Activated B cell treated with CpG ODN at 0.5 μM for 24 hours (primary cell): ENCODE measurements around the gene SLC39A1. TPM values are rescaled to one million over a fixed set of nuclear protein-coding genes. Genes with fewer than 3 reads are reported as not detected.

ENCODE experiments used
- ATAC-seq: fragments of 200-7000 bp; cut with Tn5 transposase; one replicate; pipeline ENCODE4 v1.10.0; 2021; ENCODE audit warnings: low read depth, mild to moderate bottlenecking, moderate library complexity
- CTCF ChIA-PET: fragments of 350-600 bp; sonication (Branson Sonifier 250); formaldehyde crosslinking; loops from one replicate; lab custom pipeline; 2021; ENCODE audit warnings: antibody characterized with exemption; lab: Charles Lee
- POLR2A ChIA-PET: fragments of 350-600 bp; sonication (Branson Sonifier 250); formaldehyde crosslinking; loops from one replicate; lab custom pipeline; 2021; ENCODE audit warnings: antibody characterized with exemption; lab: Charles Lee
- DNase-seq: peaks from one replicate; pipeline ENCODE4 v3.0.0; 2022
- H3K27ac Mint-ChIP-seq: one replicate; pipeline ENCODE4 v1.8.0; 2020; ENCODE audit warnings: mixed read lengths
- H3K27me3 Mint-ChIP-seq: one replicate; pipeline ENCODE4 v1.8.0; 2021; ENCODE audit warnings: mixed read lengths
- H3K36me3 Mint-ChIP-seq: one replicate; pipeline ENCODE4 v1.8.0; 2021; ENCODE audit warnings: low read depth, mixed read lengths
- H3K4me1 Mint-ChIP-seq: one replicate; pipeline ENCODE4 v1.8.0; 2021; ENCODE audit warnings: mixed read lengths
- H3K4me3 Mint-ChIP-seq: one replicate; pipeline ENCODE4 v1.8.0; 2020; ENCODE audit warnings: mild to moderate bottlenecking, mixed read lengths
- H3K9me3 Mint-ChIP-seq: one replicate; pipeline ENCODE4 v1.8.0; 2020; ENCODE audit warnings: mixed read lengths
- CTCF ChIP-seq: fragments of 200-600 bp; IDR thresholded peaks from one replicate; pipeline ENCODE4 v1.8.0; 2022; ENCODE audit warnings: antibody characterized with exemption, mild to moderate bottlenecking
- intact Hi-C: fragments of 100-400 bp; cut with micrococcal nuclease; formaldehyde crosslinking; loops from one replicate; pipeline ENCODE4 v1.15.1; 2024
- total RNA-seq: library from RNA; stranded (reverse); gene quantifications from 2 replicates; pipeline ENCODE4 v1.2.3, GENCODE V29; 2022

SLC39A1 gene
- total RNA-seq, 1 donor from 2014 or later: 56.3 TPM

- no peaks in the 10 kb centered on the region for H3K9me3 Mint-ChIP-seq
- ChIA-PET POLR2A (interaction anchor here (1.4 to 2.0 kb wide), 2 partner anchors 10 to 12 kb away, joined by 5 to 8 read pairs; partner anchors contain the start of gene SLC39A1), CTCF (no interaction called here)
- TF ChIP-seq CTCF: no peak
- peaks cover 48% of the 10 kb centered on the region for H3K36me3 Mint-ChIP-seq
- peak overlapping the region; percentile 68 for H3K27ac Mint-ChIP-seq
- intact Hi-C loops: no loop called here
- H3K27me3 Mint-ChIP-seq: no peaks in the 10 kb centered on the region
- DNase-seq (no peak), ATAC-seq (no peak)
- no peak overlapping the region for H3K4me3 Mint-ChIP-seq
- peaks cover 39% of the 10 kb centered on the region for H3K4me1 Mint-ChIP-seq
These were observed 9.7 kb upstream of the SLC39A1 start for GRCh38 chr1:153973071-153973470.

DNA sequence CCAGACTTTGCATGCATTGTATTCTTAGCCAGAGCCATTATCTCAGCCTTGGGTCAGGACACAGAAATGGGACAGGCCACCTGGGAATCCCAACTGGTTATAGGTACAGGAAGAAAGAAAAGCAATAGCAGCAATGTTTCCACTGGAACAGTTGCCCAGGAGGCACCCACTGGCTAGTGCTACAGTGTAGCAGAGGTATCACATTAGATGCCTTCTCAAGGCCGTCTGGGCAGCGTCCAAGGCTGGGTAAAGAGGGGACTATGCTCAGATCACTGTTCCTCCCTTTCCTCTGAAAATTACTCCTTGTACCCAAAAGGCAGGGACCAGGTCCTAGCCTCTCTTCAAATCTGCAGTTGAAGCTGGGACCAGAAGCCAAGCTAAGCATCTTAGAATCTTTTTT, 7.0 kb upstream of the SLC39A1 start:
- Mint-ChIP-seq H3K4me3 (no peak overlapping the region), H3K27ac (no peak overlapping the region), H3K9me3 (no peaks in the 10 kb centered on the region), H3K36me3 (peaks cover 40% of the 10 kb centered on the region), H3K4me1 (peaks cover 42% of the 10 kb centered on the region), H3K27me3 (no peaks in the 10 kb centered on the region)
- TF ChIP-seq CTCF: no peak
- CTCF ChIA-PET: interaction anchor here (1.0 kb wide), 1 partner anchor 16 kb away, joined by 4 read pairs; the partner anchor contains the start of gene RAB13
- intact Hi-C loops: no loop called here
- no peak for ATAC-seq
- POLR2A ChIA-PET: interaction anchor here (0.6 to 2.1 kb wide), 6 partner anchors 8 to 305 kb away, joined by 3 to 9 read pairs (median 4); partner anchors contain the start of gene RAB13
- no peak for DNase-seq

GRCh38 chr1:153968972-153969371, 5.6 kb upstream of the SLC39A1 start:
- ChIA-PET POLR2A (interaction anchor here (0.5 to 8.2 kb wide), 8 partner anchors 9 to 639 kb away, joined by 4 to 230 read pairs (median 44); partner anchors contain the start of genes CRTC2, DENND4B, JTB and RAB13), CTCF (interaction anchor here (3.5 to 4.1 kb wide), 2 partner anchors 17 to 23 kb away, joined by 26 to 28 read pairs; partner anchors contain the start of genes DENND4B and RAB13)
- Mint-ChIP-seq H3K4me3 (peak overlapping the region; percentile 96), H3K27ac (no peak overlapping the region), H3K27me3 (no peaks in the 10 kb centered on the region), H3K9me3 (no peaks in the 10 kb centered on the region), H3K4me1 (peaks cover 49% of the 10 kb centered on the region), H3K36me3 (peaks cover 30% of the 10 kb centered on the region)
- intact Hi-C loops: no loop called here
- TF ChIP-seq CTCF: no peak
- DNase-seq (no peak), ATAC-seq (no peak)

- Mint-ChIP-seq H3K4me1 (peaks cover 53% of the 10 kb centered on the region), H3K4me3 (peak overlapping the region; percentile 96), H3K9me3 (no peaks in the 10 kb centered on the region), H3K27ac (peak overlapping the region; percentile 97), H3K36me3 (peaks cover 29% of the 10 kb centered on the region), H3K27me3 (no peaks in the 10 kb centered on the region)
- DNase-seq (no peak), ATAC-seq (no peak)
- intact Hi-C loops: no loop called here
- CTCF ChIA-PET: interaction anchor here (0.9 to 4.1 kb wide), 7 partner anchors 8 to 72 kb away, joined by 3 to 28 read pairs (median 14); partner anchors contain the start of genes CRTC2, DENND4B, JTB and RAB13
- POLR2A ChIA-PET: interaction anchor here (0.5 to 8.2 kb wide), 12 partner anchors 9 to 640 kb away, joined by 3 to 230 read pairs (median 37); partner anchors contain the start of genes CHTOP, CRTC2, DENND4B and GATAD2B
- TF ChIP-seq CTCF: no peak
These were observed 5.1 kb upstream of the SLC39A1 start for GRCh38 chr1:153968408-153968807.

GRCh38 chr1:153968000-153968363, 4.6 kb upstream of the SLC39A1 start:
- H3K4me1 Mint-ChIP-seq: peaks cover 56% of the 10 kb centered on the region
- no peak for ATAC-seq
- intact Hi-C loops: loop anchor here (1.0 kb wide), 5 partner anchors 9 to 45 kb away; partner anchors contain the start of genes CRTC2, DENND4B and JTB
- POLR2A ChIA-PET: interaction anchor here (0.5 to 8.2 kb wide), 21 partner anchors 10 to 1508 kb away, joined by 3 to 230 read pairs (median 8); partner anchors contain the start of genes CHTOP, CRTC2, DENND4B and GATAD2B
- H3K36me3 Mint-ChIP-seq: peaks cover 29% of the 10 kb centered on the region
- H3K4me3 Mint-ChIP-seq: peak overlapping the region; percentile 96
- H3K27me3 Mint-ChIP-seq: no peaks in the 10 kb centered on the region
- CTCF ChIA-PET: interaction anchor here (0.6 to 4.1 kb wide), 10 partner anchors 9 to 291 kb away, joined by 3 to 28 read pairs (median 6); partner anchors contain the start of genes CRTC2, DENND4B, JTB and RAB13
- H3K9me3 Mint-ChIP-seq: no peaks in the 10 kb centered on the region
- DNase-seq: no peak
- H3K27ac Mint-ChIP-seq: peak overlapping the region; percentile 97
- TF ChIP-seq CTCF: no peak
